ENCODE results near the gene VWA1.
"Not testable (repeated sequence)": the region's sequence is repeated elsewhere in the genome, so short reads cannot be mapped to it uniquely, and the experiment has no call there.

Gene VWA1, protein sequence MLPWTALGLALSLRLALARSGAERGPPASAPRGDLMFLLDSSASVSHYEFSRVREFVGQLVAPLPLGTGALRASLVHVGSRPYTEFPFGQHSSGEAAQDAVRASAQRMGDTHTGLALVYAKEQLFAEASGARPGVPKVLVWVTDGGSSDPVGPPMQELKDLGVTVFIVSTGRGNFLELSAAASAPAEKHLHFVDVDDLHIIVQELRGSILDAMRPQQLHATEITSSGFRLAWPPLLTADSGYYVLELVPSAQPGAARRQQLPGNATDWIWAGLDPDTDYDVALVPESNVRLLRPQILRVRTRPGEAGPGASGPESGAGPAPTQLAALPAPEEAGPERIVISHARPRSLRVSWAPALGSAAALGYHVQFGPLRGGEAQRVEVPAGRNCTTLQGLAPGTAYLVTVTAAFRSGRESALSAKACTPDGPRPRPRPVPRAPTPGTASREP

DNA sequence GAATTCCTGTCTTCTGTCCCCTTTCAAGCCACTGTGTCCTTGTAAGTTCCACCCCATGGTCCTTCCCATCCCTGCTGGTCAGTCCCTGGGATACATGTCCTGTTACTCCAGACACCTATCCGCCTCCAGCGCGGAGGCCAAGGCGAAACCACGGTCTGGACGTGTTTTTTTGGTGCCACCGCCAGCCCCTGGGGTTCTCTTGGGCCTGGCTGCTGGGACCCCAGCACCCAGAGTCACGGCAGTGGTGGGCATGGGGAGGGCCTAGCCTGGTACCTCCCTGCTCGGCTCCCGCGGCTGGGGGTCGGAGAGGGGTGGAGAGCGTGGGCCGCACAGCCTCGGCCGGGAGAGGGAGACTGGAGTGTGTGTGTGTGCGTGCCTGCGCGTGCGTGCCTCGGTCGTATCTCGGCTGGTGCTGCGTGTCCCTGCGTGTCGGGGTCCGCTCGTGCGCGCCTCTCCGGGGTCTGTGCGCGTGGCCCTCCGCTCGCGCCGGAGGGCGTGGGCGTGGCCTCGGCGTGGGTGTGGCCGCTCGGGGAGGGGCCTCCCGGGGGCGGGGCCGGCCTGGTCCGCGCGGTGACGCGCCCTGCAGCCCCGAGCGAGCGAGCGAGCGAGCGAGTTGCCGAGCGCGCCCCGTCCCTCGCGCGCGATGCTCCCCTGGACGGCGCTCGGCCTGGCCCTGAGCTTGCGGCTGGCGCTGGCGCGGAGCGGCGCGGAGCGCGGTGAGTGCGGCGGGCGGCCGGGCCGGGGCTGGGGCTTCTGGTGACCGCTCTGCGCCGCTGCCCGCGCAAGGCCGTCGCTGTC, at the start of gene VWA1:
Gene VWA1, plus strand, starts transcription at position 585 of the 798 bp plus-strand sequence. Its CDS starts 59 bp downstream, at position 644.
- DNase-seq: peak; percentile 53 to 65

DNA sequence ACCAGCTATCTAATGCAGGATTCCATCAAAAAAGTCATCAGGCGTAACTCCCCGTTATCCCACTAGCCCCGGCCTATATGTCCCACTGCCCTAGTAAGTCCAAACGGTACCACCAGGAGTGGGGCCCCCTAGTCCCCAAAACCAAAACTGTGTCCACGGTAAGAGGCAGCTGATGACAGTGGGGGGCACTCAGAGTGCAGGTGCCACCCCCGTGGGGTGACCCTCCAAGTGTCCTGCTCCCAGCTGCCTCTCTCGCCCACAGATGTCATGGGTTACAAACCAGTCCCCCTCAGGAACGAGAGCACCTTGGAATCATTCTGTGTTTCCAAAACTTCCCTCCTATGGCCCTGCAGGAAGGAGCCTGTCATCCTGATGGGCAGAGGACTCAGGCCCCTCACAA, 49.6 kb upstream of the VWA1 start:
- DNase-seq: no peak

DNA sequence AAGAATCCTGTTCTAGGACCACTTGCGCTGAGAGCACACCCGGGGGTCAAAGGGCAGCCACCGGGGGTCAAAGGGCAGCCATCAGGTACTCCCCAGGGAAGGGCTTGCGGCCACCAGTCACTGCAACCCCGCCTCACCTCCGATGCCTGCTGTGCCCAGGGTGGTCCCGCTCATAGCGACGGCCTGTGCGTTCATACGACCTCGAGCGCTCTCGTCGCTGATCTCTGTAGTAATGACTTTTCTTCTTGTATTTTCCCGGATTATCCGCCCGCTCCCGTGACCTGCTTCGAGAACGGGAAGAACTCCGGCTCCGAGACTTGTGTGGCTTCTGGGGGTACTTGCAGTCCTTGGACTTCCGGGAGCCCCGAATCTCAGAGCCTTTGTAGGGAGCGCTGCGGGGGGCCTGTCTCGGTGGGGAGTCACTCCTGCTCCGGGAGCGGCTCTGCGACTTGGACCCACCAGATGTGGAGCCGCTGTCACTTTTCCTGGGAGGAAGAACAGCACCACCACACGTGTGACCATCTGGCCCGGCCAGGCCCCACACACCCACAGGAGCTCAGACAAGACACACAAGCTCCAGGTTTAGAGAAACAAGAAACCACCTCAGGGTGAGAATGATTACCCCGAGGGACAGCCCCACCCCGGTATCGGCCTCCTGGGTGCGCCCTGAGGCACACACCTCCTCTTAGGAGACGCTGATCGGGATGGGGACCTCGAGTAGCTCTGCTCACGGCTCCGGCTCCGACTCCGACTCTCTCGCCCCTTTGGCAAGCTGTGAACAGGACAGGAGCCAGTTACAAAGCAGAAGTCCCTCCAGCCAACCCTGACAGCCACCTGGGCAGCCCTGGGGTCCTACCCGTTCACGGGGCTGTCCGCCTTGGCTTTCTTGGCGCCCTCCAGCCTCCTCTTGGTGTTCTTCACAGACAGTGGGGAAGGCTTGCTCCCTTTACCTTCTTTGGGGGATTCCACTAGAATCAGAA, 48.1 kb upstream of the VWA1 start:
- DNase-seq: no peak

DNA sequence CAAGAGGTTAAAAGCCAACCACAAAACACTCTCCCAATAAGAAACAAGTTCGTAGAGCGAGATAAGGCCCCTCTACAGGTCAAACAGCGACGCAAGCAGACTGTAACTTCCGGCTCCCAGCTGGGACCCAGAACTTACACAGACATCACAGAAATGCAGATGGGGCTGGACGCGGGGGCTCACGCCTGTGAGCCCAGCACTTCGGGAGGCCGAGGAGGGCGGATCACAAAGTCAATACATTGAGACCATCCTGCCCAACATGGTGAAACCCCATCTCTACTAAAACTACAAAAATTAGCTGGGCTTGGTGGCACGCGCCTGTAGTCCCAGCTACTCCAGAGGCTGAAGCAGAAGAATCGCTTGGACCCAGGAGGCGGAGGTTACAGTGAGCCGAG, 47.4 kb upstream of the VWA1 start:
- DNase-seq: no peak

DNA sequence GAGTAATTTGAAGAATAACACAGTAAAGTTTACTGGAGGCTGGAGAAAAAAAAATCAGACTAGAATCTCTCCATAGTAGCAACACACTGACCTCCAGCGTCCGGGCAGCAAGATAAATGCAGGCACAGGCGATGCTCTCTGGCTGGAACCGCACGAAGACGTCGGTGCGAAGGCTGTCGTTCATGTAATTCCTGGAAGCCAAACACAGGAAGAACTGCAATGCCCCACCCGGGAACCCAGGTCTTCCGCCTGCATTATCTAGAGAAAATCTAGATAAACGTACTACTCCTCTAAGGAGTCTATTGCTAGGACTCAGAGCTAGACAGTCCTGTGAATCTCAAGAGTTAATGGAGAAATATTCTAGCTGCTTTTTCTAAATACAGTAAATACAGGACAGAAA, 44.8 kb upstream of the VWA1 start:
- DNase-seq: no peak

DNA sequence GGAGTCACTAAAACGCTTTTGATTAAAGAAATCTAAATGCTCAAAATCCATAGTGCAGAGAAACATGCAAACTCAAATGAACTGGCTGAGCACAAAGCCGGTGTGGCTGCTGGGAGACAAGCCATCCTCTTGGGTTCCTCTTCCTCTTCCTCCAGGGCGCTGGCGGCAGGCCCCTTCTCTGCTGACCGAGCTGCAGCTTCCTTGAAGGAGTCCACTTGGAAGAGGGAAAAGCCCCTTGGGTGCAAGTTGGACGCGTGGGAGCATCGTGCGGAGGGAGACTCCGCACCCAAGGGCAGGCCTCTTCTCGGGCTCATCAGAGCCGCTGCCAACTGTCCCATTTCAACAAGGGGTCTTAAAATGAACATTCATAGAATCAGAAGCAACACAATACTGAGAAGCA, 44.3 kb upstream of the VWA1 start:
- DNase-seq: no peak

DNA sequence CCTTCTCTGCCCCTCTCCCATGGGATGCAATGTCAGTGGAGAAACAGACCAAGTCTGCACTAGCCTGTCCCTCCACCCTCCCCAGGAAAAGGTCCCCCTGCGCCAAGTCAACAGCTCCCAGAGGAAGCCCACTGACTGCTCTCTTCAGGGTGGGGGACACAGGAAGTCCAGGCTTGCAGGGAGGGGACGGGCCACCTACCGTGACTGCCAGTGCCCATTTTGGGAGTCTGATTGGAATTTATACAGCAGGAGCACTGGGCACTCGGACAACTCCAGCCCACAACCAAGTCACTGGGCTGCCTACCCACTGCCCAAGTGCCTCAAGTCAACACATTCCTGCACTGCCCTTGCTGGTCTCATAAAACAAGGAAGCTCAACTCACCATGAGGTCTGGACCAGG, 42.5 kb upstream of the VWA1 start:
- no peak for DNase-seq

DNA sequence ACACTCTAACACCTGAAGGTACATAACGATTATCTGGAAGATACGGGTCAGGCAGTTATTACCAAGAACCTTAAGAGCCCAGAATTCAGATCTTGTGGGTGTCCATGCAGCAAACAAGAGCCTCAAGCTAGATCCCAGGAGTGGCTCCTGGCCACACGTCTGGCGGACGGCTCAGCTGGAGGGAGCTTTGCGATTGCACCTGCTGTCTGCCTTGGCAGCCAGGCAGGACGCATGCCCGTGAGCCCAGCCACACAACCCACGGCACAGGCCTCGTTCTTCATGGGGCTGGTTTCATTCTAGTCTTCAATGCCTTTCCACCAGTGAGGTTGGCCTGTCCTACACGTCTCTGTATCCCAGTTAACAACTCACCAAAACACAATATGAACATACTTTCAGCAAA, 42.1 kb upstream of the VWA1 start:
- DNase-seq: no peak

DNA sequence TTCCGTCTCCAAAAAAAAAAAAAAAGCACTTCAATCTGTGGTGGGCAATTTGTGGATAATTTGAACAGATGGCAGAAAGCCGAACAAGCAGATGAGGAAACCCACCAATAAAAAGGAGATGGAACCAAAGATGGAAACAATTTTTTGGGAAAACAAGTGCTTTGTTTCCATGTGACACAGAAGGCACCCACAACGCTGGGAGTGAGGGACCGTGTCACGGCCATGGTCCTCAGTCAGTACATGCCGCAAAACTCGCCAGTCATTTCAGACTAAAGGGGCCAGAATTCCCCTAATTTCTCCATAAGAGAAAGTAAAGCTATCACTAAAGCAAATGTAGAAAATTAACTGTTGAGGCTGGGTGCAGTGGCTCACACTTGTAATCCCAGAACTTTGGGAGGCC, 41.4 kb upstream of the VWA1 start:
- no peak for DNase-seq

DNA sequence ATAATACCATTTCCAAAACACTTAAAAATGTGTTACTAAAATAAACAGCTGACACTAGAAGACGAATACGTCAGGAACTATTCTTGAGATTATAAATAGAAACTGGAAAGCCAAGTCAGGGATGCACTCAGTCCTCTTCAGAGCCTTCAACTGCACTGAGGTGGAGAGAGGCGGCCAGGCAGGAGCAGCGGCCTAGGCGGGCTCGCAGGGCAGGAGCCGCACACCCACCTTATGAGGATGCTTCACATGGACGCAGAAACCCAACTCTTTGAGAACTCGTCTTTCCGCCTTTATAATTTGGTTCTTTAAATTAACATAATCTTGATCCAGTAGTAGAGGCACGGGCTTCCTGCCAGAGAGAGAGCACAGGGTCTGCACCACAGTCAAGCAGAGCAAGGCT, 40.3 kb upstream of the VWA1 start:
- no peak for DNase-seq

DNA sequence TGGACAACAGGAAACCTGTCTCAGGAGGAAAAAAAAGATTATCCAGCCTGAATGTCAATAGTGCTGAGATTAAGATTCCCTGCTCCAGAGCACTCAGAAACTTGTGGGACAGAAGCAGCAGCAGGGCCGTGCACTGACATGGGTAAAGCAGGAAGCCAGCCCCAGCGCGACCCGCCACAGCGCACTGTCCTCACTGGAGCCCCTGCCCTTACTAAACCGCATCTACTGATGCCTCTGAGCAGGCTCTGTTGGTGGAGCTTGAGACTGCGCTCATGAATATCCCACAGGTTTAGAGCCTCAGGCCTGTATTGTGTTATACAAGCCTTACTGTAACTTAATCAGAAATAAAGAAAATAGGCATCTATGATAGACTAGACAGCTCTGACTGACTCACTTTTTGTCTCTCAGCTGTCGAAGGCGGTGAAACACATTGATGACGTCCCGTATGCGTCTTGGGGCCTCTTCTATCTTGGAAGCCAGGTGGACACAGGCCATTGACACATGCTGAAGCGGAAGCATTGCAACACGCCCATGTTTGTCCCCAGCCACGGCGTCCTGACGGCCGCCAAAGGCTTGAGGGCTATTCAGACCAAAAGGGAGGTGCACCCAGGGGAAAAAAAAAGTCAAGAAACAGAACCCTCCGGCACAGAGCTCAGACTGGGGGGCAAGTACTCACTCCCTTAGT, 37.5 kb upstream of the VWA1 start:
- no peak for DNase-seq

DNA sequence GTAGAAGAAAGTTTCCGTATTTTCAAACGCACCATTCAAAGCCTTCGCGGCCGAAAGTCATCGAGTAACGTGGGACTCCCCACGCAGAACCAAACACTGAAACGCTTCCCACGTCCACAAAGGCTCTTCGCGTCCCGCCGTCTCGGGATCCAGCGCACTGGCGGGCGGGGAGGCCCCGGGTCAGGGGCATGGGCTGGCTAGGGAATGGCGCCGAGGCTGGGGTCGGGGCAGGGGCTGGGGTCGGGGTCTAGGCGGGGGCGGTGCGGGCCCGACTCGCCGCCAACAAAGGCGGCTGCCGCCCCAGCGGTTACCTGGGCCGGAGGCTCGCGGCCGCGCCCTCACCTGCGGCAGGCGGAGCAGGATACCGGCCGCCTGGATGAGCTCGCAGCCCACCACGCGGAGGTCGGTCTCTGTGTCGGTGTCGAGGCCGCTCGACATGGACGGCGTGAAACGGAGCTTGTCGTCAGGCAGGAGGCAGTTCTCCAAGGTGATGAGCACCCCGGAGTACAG, 36.8 kb upstream of the VWA1 start:
- no peak for DNase-seq

DNA sequence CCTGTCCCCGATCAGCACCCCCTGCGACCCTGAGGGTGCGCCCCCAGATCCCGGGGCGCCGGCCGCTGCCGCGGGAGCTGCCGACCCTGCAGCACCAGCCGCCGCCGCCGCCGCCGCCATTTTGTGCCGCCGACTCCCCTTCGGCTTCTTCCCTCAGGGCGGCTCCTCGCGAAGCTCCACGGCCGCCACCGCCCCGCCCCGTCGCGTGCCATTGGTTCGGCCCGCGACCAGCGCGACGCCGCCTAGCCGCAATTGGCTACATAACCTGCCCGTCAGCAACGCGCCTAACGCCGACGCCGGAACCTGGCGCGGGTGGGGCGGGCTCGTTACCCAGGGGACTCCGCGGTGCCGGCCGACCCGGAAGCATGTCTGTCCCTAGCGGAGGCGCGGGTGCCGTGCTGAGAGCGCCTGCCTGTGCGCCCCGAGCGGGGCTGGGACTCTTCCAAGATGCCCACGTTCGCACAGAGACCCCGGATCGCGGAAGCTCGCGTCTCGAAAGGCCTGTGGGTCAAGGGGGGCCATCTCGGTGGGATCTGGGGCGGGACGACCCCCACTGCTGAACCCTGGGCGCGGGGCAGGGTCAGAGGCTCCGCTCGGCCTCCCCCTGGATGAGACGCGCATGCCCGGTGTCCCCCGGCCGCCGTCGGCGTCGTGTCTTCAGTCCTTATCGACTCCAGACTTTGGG, 36.2 kb upstream of the VWA1 start, which contains the start of gene CCNL2:
Gene CCNL2, minus strand, starts transcription at position 149 of the 685 bp plus-strand sequence. Its CDS starts 29 bp downstream, at position 120.
- peak; percentile 98 to 99 for DNase-seq

DNA sequence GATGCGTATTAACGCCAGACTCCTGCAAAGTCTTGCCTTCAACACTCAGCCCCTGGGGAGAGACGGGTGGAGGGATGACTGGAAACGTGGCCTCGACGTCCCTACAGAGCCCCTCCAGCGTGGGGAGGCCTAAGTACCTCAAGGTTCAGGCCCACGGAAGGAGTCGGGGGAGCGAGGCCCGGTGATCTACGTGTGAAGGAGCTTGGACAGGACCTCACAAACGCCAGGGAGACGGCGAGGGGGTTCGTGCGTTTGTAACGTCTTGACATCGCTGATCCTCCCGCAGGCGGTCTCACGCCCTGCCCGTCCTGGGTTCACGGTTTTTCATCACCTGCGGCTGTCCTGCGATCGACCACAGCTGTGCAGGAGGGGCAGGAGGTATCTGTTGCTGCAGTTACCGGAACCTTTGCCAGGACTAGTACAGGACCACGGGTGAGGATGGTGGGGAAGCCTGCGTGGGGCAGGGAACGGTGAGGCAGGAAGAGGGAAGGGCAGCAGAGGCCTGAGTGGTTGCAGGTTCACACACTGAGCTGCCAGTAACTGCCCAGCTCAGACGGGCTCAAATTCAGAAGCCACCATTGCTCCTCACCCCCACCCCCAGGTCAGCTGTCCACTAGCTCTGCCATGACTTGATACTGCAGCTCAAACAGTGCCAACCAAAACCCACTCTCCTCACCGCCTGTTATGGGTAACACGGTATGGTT, 35.5 kb upstream of the VWA1 start:
- no peak for DNase-seq

DNA sequence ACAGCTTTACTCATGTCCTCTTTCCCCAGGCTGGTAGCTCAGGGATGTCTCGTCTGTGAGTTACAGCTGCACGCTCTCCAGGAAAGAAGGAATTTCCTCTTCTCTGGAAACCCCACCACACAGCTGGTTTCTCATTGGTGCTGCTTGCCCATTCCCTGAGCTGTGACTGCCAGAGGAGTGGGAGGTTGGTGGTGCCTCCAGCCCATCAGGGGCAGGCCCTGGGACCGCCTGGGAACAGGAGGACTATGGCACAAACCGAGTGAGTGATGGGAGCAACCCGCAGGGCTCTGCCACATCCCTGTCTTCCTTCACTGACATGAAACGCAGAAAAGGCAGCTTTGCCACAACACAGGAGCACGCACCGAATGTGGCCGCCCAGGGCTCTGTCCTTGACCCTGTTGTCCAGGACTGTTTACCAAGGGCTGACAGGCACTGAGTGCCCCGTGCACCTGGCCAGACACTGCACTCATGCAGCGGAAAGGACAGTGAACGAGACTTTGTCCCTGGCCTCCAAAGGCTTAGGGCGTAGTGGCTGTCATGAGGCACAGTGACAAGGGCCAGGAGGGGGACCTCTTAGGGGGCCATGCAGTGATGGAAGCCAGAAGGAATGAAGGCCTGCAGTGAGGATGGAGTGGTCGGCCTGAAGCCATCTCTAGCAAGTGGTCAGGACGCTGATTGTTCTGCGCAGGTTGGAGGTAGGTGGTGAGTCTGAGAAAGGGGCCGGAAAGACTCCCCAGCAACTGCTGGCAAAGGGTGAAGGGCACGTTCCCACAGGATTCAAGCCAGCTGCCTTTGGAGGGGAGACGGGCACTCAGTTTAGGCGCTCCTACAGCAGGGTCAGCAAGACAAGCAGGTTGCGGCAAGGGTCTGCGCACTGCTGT, 34.7 kb upstream of the VWA1 start:
- DNase-seq: no peak

DNA sequence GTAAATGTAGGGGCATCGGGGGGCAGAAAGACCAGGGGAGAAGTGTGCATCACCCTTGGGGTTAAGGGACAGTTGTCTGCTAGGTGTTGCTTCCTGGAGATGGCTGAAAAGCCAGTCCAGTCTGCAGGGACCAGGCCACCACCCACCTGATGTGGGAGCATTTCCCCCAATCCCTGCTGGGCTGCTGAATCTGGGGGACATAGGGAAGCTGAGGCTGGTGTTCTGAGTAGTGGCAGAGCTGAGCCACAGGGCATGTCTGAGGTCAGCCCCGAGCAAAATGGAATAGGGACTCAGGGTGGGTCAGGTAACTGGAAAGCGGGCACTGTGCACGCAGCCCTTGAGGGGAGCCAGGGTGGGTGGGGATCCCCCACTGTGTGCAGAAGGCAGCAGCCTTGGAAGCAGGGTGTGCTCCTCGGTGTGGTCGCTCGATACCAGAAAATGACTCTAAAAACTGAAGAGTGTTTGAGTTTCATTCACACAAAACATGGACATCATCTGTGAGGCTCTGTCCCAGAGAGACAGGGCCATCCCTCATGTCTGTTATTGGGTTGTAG, 34.0 kb upstream of the VWA1 start:
- DNase-seq: no peak

DNA sequence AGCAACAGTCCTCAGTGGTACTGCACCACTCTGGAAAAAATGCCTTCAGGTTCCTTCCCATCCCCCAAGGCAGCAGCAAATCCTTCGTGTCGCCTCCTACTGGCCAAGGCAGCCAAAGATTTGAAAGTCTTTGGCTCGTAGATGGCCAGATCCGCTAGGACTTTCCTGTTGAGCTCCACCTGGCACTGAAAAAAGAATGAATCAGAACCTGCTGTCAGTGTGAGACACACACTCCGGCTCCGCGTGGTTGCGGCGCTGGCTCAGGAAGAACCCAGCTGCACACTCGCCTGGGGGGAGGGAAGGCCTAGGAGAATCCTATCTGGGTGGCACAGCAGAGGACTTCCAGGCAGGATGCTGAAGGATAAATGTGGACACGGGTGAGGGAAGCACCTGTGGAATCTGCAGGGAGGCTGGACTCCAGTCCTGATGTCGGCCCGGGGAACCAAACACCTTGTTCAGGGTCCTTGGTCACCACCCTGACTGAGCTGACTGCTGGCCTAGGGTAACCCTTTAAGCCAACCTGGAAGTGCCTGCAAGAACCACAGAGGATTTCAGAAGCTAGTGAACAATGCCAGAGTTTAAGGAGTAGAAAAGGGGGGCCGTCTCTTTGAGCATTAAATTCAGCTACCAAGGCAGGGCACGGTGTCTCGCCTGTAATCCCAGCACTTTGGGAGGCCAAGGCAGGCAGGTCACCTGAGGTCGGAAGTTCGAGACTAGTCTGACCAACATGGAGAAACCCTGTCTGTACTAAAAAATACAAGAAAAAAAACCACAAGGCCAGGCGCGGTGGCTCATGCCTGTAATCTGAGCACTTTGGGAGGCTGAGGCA, 33.2 kb upstream of the VWA1 start:
- peak; percentile 15 to 36 for DNase-seq

DNA sequence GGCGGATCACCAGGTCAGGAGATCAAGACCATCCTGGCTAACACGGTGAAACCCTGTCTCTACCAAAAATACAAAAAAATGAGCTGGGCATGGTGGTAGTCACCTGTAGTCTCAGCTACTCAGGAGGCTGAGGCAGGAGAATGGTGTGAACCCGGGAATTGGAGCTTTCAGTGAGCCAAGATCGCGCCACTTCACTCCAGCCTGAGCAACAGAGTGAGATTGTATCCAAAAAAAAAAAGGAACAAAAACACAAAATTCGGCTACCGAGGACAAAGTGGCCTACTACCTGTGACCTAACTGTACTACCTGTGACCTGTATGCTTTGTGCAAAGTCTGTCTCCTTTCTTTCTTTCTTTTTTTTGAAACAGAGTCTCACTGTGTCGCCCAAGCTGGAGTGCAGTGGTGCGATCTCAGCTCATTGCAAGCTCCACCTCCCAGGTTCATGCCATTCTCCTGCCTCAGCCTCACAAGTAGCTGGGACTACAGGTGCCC, 32.5 kb upstream of the VWA1 start:
- DNase-seq: not testable (repeated sequence)
